DMS 273 (cell line): Measurements from ENCODE around the gene EEF2KMT.
A peak's percentile ranks its signal among the peaks of the same experiment; 100 is the strongest.

ENCODE experiments used
- DNase-seq: peaks from one replicate; lab custom pipeline; 2025; ENCODE audit not compliant: unreplicated experiment; lab: John Stamatoyannopoulos, UW

EEF2KMT gene

GRCh38 chr16:5044011-5044540 is 53.5 kb downstream of the EEF2KMT start:
- no peak for DNase-seq

GRCh38 chr16:5042574-5043171 is 54.9 kb downstream of the EEF2KMT start:
- peak; percentile 35 for DNase-seq

DNA sequence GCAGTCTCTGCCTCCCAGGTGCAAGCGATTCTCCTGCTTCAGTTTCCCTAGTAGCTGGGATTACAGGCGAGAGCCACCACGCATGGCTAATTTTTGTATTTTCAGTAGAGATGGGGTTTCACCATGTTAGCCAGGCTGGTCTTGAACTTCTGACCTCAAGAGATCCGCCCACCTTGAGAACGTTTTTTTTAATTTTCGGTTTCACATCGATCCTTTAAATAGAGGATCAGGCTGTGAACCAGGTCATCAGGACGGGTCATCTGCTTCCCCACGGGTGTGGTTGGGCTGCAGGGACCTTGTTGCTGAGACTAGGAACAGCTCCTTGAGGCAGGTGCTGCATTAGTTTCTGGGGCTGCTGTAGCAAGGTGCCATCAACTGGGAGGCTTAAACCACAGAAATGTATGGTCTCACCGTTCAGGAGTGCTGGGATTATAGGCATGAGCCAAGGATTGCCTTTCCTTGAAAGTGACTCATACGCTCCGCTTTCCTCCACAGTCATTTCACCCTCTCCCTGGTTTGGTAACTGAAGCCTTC is 55.9 kb downstream of the EEF2KMT start:
- DNase-seq: no peak

- DNase-seq: no peak
Observed at GRCh38 chr16:5040451-5040850, 57.1 kb downstream of the EEF2KMT start.

- no peak for DNase-seq
Observed at GRCh38 chr16:5036228-5037156, 61.1 kb downstream of the EEF2KMT start.

DNA sequence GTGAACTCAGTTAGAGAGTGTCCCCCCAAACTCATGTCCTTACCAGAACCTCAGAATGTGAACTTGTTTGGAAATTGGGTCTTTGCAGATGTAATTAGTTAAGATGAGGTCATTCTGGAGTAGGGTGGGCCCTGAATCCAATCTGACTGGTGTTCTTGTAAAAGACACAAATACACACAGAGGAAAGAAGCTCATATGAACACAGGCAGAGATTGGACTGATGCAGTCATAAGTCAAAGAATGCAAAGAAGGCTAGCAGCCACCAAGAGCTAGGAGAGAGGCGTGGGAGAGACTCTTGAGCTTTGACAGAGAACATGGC is 61.7 kb downstream of the EEF2KMT start:
- DNase-seq: no peak
